Esophagus squamous epithelium (tissue), 5 donors: Measurements from ENCODE around the gene GBA2. TPM values are rescaled to one million over a fixed set of nuclear protein-coding genes. Genes with fewer than 3 reads are reported as not detected.

Source experiments
- DNase-seq: peaks from one replicate; lab custom pipeline; 2025; lab: John Stamatoyannopoulos, UW
- H3K27ac ChIP-seq, 4 donors: fragments of 200-600 bp; sonication (generic); one replicate each; pipeline ENCODE4 v1.5.1; 2016 to 2019; ENCODE audit warnings: mild to moderate bottlenecking in 1 of 4
- H3K27me3 ChIP-seq, 4 donors: fragments of 200-600 bp; sonication (generic); 1 replicate in 3 of 4; 2 replicates in 1 of 4; pipeline versions ENCODE4 v1.5.1 to v1.6.0; 2017 to 2021; ENCODE audit warnings: antibody characterized with exemption in 1 of 4
- H3K36me3 ChIP-seq, 3 donors: fragments of 200-600 bp; sonication (generic); one replicate each; pipeline ENCODE4 v1.5.1; 2016 to 2019
- H3K4me1 ChIP-seq, 3 donors: fragments of 200-600 bp; sonication (generic); one replicate each; pipeline ENCODE4 v1.5.1; 2017 to 2019
- H3K4me3 ChIP-seq, 4 donors: fragments of 200-600 bp; sonication (generic); 1 replicate in 3 of 4; 2 replicates in 1 of 4; pipeline ENCODE4 v1.5.1; 2016 to 2019; ENCODE audit warnings: mild to moderate bottlenecking in 2 of 4, moderate library complexity in 1 of 4
- H3K9me3 ChIP-seq, 3 donors: fragments of 200-600 bp; sonication (generic); one replicate each; pipeline ENCODE4 v1.5.1; 2016 to 2019
- CTCF ChIP-seq, 6 experiments: fragments of 450-650 bp in 4 of 6; fragments of 200-600 bp in 2 of 6; sonication (generic) in 2 of 6; IDR thresholded peaks; one replicate each; pipeline ENCODE4 v1.5.1; 2016 to 2019; ENCODE audit warnings: antibody characterized with exemption in 6 of 6, mild to moderate bottlenecking in 4 of 6, moderate library complexity in 4 of 6
- POLR2A ChIP-seq, 4 donors: fragments of 450-650 bp; IDR thresholded peaks; one replicate each; pipeline ENCODE4 v1.6.1; 2017; ENCODE audit warnings: antibody characterized with exemption in 4 of 4, mild to moderate bottlenecking in 4 of 4, moderate library complexity in 3 of 4
- WGBS, 2 donors: methylation state at CpG; one replicate each; pipeline ENCODE4 v1.1.5; 2018; 5-methylcytosine and 5-hydroxymethylcytosine counted together
- intact Hi-C: fragments of 100-400 bp; cut with DNase I; formaldehyde crosslinking; loops from one replicate; pipeline ENCODE4 v1.15.0; 2022
- total RNA-seq, 4 donors: library from RNA; depleted of rRNA; stranded (reverse); fragments of >200 nt; gene quantifications; one replicate each; pipeline ENCODE4 v1.1.0, GENCODE V29; 2016
- donor health status: DM: yes; HTN: yes; CAD: no.

GBA2 gene
- total RNA-seq, 4 donors from 2014 or later: 14.1 to 61.8 (median 42.0) TPM

GRCh38 chr9:35738186-35738585 lies 10.8 kb downstream of the GBA2 start:
- intact Hi-C loops: loop anchor here (10.0 kb wide), 1 partner anchor 133 kb away; the partner anchor contains the start of gene TESK1
- peaks cover 27 to 91% (median 68%) of the 10 kb centered on the region in 3 donors for H3K36me3 ChIP-seq
- no peak for TF ChIP-seq POLR2A (IDR thresholded peaks at IDR 0.05)
- TF ChIP-seq CTCF (IDR thresholded peaks at IDR 0.05): no peak
- no peak overlapping the region for H3K4me3 ChIP-seq
- H3K27ac ChIP-seq: no peak overlapping the region
- H3K9me3 ChIP-seq: no peaks in the 10 kb centered on the region
- WGBS, 2 donors: 65 to 68% methylated on average over 4 of the region's 4 CpGs
- no peaks in the 10 kb centered on the region for H3K27me3 ChIP-seq
- H3K4me1 ChIP-seq: peaks cover 9 to 21% (median 9%) of the 10 kb centered on the region in 3 donors
- DNase-seq: no peak

GRCh38 chr9:35737143-35737542 lies 11.9 kb downstream of the GBA2 start:
- no peak overlapping the region for H3K4me3 ChIP-seq
- H3K27me3 ChIP-seq: no peaks in the 10 kb centered on the region
- H3K27ac ChIP-seq: no peak overlapping the region
- TF ChIP-seq POLR2A (IDR thresholded peaks at IDR 0.05): no peak
- no peak for TF ChIP-seq CTCF (IDR thresholded peaks at IDR 0.05)
- peaks cover 27 to 81% (median 61%) of the 10 kb centered on the region in 3 donors for H3K36me3 ChIP-seq
- intact Hi-C loops: loop anchor here (10.0 kb wide), 1 partner anchor 132 kb away; the partner anchor contains the start of gene TESK1
- DNase-seq: no peak
- peaks cover 10 to 28% (median 14%) of the 10 kb centered on the region in 3 donors for H3K4me1 ChIP-seq
- WGBS, 2 donors: 18 to 30% methylated on average over 1 of the region's 7 CpGs
- H3K9me3 ChIP-seq: no peaks in the 10 kb centered on the region

GRCh38 chr9:35736201-35736633 lies 12.8 kb downstream of the GBA2 start:
- H3K9me3 ChIP-seq: no peaks in the 10 kb centered on the region
- WGBS, 2 donors: 38 to 65% methylated on average over 2 to 4 of the region's 5 CpGs
- H3K27ac ChIP-seq: peak overlapping the region in 2 of 4 donors; percentile 22 to 59
- peaks cover 27 to 71% (median 52%) of the 10 kb centered on the region in 3 donors for H3K36me3 ChIP-seq
- TF ChIP-seq POLR2A (IDR thresholded peaks at IDR 0.05): no peak
- peak; percentile 47 to 80 (median 73) for TF ChIP-seq CTCF (IDR thresholded peaks at IDR 0.05)
- H3K27me3 ChIP-seq: no peaks in the 10 kb centered on the region
- peaks cover 10 to 32% (median 14%) of the 10 kb centered on the region in 3 donors for H3K4me1 ChIP-seq
- no peak for DNase-seq
- intact Hi-C loops: loop anchor here (10.0 kb wide), 1 partner anchor 131 kb away; the partner anchor contains the start of gene TESK1
- H3K4me3 ChIP-seq: no peak overlapping the region

GRCh38 chr9:35734096-35734495 lies 14.9 kb downstream of the GBA2 start:
- 83 to 90% methylated on average over 3 of the region's 3 CpGs for WGBS, 2 donors
- Histone ChIP-seq H3K9me3 (no peaks in the 10 kb centered on the region), H3K27ac (peak overlapping the region in 2 of 4 donors; percentile 95 to 98), H3K4me1 (peaks cover 14 to 53% (median 26%) of the 10 kb centered on the region in 3 donors), H3K27me3 (no peaks in the 10 kb centered on the region), H3K4me3 (no peak overlapping the region), H3K36me3 (peaks cover 16 to 50% (median 33%) of the 10 kb centered on the region in 3 donors)
- no peak for TF ChIP-seq POLR2A (IDR thresholded peaks at IDR 0.05)
- TF ChIP-seq CTCF (IDR thresholded peaks at IDR 0.05): no peak
- no peak for DNase-seq
- intact Hi-C loops: loop anchor here (5.0 to 10.0 kb wide), 2 partner anchors 77 to 129 kb away; partner anchors contain the start of genes CCDC107, RMRP and TESK1

GRCh38 chr9:35732800-35733541 lies 16.1 kb downstream of the GBA2 start:
- no peak for TF ChIP-seq POLR2A (IDR thresholded peaks at IDR 0.05)
- no peak for TF ChIP-seq CTCF (IDR thresholded peaks at IDR 0.05)
- H3K27me3 ChIP-seq: no peaks in the 10 kb centered on the region
- DNase-seq: no peak
- intact Hi-C loops: loop anchor here (5.0 to 10.0 kb wide), 2 partner anchors 76 to 128 kb away; partner anchors contain the start of genes CCDC107, RMRP and TESK1
- peak overlapping the region; percentile 69 to 91 (median 80) for H3K4me3 ChIP-seq
- peak overlapping the region; percentile 95 to 100 (median 98) for H3K27ac ChIP-seq
- peaks cover 14 to 64% (median 35%) of the 10 kb centered on the region in 3 donors for H3K4me1 ChIP-seq
- H3K9me3 ChIP-seq: no peaks in the 10 kb centered on the region
- peaks cover 5 to 44% (median 24%) of the 10 kb centered on the region in 3 donors for H3K36me3 ChIP-seq
- 1 to 3% methylated on average over 8 to 13 of the region's 14 CpGs for WGBS, 2 donors
